Measurements from ENCODE around the gene CNOT6.

- no peak for TF ChIP-seq CTCF (IDR thresholded peaks at IDR 0.05)
- TF ChIP-seq EP300 (IDR thresholded peaks at IDR 0.05) = no peak
Observed at GRCh38 chr5:180563994-180564393, 69.8 kb downstream of the CNOT6 start.

All from suprapubic skin (tissue), 3 donors.